Body of pancreas (tissue), 4 donors: ENCODE data around the gene CHRNA5. TPM values are rescaled to one million over a fixed set of nuclear protein-coding genes. Genes with fewer than 3 reads are reported as not detected.
"Not testable (repeated sequence)": the region's sequence is repeated elsewhere in the genome, so short reads cannot be mapped to it uniquely, and the experiment has no call there.

Experiments used
- ATAC-seq: fragments of 150-250 bp; one replicate; pipeline ENCODE4 v1.9.1; 2016
- DNase-seq, 4 donors: peaks; one replicate each; pipeline ENCODE4 v3.0.0-alpha.2; 2019
- H3K27ac ChIP-seq, 4 donors: fragments of 200-600 bp; sonication (generic); 1 replicate in 3 of 4; 2 replicates in 1 of 4; pipeline versions ENCODE4 v1.5.1 to v1.6.1; 2016 to 2019; ENCODE audit warnings: mild to moderate bottlenecking in 1 of 4, mixed read lengths in 1 of 4, moderate library complexity in 1 of 4
- H3K27me3 ChIP-seq, 2 donors: fragments of 200-600 bp; sonication (generic); one replicate each; pipeline ENCODE4 v1.6.0; 2016; ENCODE audit warnings: mild to moderate bottlenecking in 1 of 2
- H3K36me3 ChIP-seq, 2 donors: fragments of 200-600 bp; sonication (generic); replicated peaks in 1 of 2; 2 replicates each; pipeline ENCODE4 v1.5.1; 2016; ENCODE audit warnings: low read depth in 2 of 2; ENCODE audit not compliant: insufficient read depth in 1 of 2
- H3K4me1 ChIP-seq: fragments of 200-600 bp; sonication (generic); one replicate; pipeline ENCODE4 v1.6.0; 2016
- H3K4me3 ChIP-seq, 2 donors: fragments of 200-600 bp; sonication (generic); 1 replicate in 1 of 2; 2 replicates in 1 of 2; pipeline ENCODE4 v1.5.1; 2016 to 2019
- H3K9me3 ChIP-seq, 3 donors: fragments of 200-600 bp; sonication (generic); 1 replicate in 2 of 3; 2 replicates in 1 of 3; pipeline ENCODE4 v1.5.1; 2016
- POLR2A ChIP-seq, 3 donors: fragments of 450-650 bp; IDR thresholded peaks; one replicate each; pipeline ENCODE4 v1.6.1; 2016; ENCODE audit warnings: antibody characterized with exemption in 3 of 3, mild to moderate bottlenecking in 2 of 3
- WGBS, 2 donors: methylation state at CpG; one replicate each; pipeline ENCODE4 v1.1.5; 2017; 5-methylcytosine and 5-hydroxymethylcytosine counted together
- intact Hi-C: fragments of 100-400 bp; cut with DNase I; formaldehyde crosslinking; loops from one replicate; pipeline ENCODE4 v1.15.1; 2023
- total RNA-seq, 2 donors: library from RNA; depleted of rRNA; stranded (reverse); fragments of >200 nt; gene quantifications; one replicate each; pipeline ENCODE4 v1.1.0, GENCODE V29; 2016
- TF ChIP-seq, protein P1 (sequence below), 7 experiments: fragments of 450-650 bp in 4 of 7; fragments of 200-600 bp in 3 of 7; sonication (generic) in 3 of 7; IDR thresholded peaks; one replicate each; pipeline ENCODE4 v1.5.1; 2016 to 2019; ENCODE audit warnings: antibody characterized with exemption in 7 of 7

CHRNA5 gene
- total RNA-seq, 2 donors from 2014 or later = 1.6 TPM; not detected in 1

DNA sequence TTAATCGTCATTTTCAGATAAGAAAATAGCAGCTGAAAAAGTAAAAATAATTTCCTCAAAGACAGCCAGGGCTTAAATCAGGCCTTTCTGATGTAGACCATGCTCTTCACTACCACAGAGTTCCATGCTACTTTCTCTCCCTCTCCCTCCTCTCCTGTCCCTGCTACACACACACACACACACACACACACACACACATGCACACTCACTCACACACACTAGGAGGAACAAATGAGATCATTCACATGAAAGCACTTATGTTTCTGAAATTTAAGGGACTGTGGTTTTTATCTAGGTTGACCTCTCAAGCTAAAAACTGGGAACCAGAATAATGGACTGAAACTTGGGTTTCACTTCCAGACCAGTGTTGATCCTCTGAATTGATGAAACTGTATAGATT is 29.2 kb upstream of the CHRNA5 start:
- H3K27ac ChIP-seq = no peak overlapping the region
- intact Hi-C loops = no loop called here
- WGBS, 2 donors = 66 to 75% methylated on average over 1 of the region's 1 CpG
- no peaks in the 10 kb centered on the region for H3K4me1 ChIP-seq
- H3K4me3 ChIP-seq = no peak overlapping the region
- no peaks in the 10 kb centered on the region for H3K9me3 ChIP-seq
- TF ChIP-seq POLR2A (IDR thresholded peaks at IDR 0.05) = no peak
- TF ChIP-seq, protein P1, sequence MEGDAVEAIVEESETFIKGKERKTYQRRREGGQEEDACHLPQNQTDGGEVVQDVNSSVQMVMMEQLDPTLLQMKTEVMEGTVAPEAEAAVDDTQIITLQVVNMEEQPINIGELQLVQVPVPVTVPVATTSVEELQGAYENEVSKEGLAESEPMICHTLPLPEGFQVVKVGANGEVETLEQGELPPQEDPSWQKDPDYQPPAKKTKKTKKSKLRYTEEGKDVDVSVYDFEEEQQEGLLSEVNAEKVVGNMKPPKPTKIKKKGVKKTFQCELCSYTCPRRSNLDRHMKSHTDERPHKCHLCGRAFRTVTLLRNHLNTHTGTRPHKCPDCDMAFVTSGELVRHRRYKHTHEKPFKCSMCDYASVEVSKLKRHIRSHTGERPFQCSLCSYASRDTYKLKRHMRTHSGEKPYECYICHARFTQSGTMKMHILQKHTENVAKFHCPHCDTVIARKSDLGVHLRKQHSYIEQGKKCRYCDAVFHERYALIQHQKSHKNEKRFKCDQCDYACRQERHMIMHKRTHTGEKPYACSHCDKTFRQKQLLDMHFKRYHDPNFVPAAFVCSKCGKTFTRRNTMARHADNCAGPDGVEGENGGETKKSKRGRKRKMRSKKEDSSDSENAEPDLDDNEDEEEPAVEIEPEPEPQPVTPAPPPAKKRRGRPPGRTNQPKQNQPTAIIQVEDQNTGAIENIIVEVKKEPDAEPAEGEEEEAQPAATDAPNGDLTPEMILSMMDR (IDR thresholded peaks at IDR 0.05) = no peak
- no peaks in the 10 kb centered on the region for H3K36me3 ChIP-seq
- no peaks in the 10 kb centered on the region for H3K27me3 ChIP-seq
- no peak for DNase-seq
- ATAC-seq = no peak

DNA sequence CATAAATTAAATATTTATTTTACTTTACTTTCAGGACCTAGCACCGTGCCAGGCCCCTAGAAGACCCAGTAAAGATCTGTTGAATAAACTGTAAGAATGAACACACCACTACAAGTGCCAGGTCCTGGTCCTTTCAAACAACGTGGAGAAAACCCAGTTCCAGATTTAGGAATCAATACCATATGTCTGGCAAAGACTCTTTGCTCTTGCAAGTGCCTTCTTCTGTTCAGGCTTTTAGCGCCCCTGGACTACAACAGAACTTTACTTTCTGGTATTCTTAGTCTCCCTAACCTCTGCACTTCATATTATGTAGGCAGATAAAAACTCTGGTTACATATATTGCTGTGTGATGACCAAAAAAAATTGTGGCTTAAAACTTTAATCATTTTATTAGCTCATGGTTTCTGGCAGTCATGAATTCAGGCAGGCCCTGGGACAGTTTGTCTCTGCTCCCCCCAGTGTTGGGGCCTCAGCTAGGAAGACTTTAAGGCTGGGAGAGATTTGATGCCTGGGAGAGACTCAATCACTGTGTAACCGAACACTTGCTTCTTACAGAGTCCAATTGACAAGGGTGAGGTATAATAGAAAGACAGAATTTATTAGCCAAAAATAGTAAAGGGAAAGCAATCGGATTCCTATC is 27.9 kb upstream of the CHRNA5 start:
- WGBS, 2 donors = 73 to 76% methylated on average over 5 of the region's 5 CpGs
- Histone ChIP-seq H3K9me3 (no peaks in the 10 kb centered on the region), H3K4me1 (peaks cover 10% of the 10 kb centered on the region), H3K27me3 (no peaks in the 10 kb centered on the region), H3K27ac (no peak overlapping the region), H3K4me3 (no peak overlapping the region), H3K36me3 (no peaks in the 10 kb centered on the region)
- no peak for DNase-seq
- intact Hi-C loops = no loop called here
- ATAC-seq = no peak
- no peak for TF ChIP-seq POLR2A (IDR thresholded peaks at IDR 0.05)
- TF ChIP-seq, protein P1 (IDR thresholded peaks at IDR 0.05) = no peak

DNA sequence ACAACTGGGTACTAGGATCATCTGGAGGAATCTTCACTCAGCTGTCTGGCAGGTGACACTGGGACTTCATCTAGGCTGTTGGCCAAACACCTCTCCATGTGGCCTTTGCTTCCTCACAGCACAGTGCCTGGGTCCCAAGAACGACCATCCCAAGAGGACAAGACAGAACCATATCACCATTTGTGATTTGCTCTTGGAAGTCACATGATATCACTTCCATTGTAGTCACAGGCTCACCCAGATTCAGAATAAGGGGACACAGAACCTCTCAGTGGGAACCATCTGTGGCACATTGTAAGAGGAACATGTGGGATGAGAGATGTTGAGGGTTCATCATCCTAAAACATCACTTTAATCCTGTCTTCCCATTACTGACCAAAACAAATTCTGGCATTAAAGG is 27.0 kb upstream of the CHRNA5 start:
- ATAC-seq (no peak), DNase-seq (no peak)
- Histone ChIP-seq H3K4me3 (no peak overlapping the region), H3K27ac (no peak overlapping the region), H3K27me3 (no peaks in the 10 kb centered on the region), H3K36me3 (no peaks in the 10 kb centered on the region), H3K4me1 (peaks cover 10% of the 10 kb centered on the region), H3K9me3 (no peaks in the 10 kb centered on the region)
- WGBS, 2 donors = 71 to 79% methylated on average over 1 of the region's 1 CpG
- intact Hi-C loops = no loop called here
- TF ChIP-seq, protein P1 (IDR thresholded peaks at IDR 0.05) = no peak
- TF ChIP-seq POLR2A (IDR thresholded peaks at IDR 0.05) = no peak

DNA sequence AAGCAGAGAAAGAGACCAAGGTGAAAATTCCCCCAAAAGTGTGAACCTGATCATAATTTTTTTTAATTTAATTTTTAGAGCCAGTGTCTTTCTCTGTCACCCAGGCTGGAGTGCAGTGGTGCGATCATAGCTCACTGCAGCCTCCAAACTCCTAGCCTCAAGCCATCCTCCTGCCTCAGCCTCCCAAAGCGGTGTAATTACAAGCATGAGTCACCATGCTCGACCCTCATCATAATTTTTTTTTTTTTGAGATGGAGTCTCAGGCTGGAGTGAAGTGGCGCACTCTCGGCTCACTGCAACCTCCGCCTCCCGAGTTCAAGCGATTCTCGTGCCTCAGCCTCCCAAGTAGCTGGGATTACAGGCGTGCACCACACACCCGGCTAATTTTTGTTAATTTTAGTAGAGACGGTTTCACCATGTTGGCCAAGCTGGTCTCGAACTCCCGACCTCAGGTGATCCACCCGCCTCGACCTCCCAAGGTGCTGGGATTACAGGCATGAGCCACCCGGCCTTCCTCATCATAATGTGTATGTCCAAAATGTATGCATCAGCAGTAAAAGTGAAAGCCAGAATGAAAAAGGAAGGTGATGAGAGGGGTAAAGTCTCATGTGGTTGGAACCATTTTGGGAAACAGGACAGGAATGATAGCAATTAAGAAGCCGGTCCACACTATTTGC is 25.7 kb upstream of the CHRNA5 start:
- H3K27me3 ChIP-seq, intact Hi-C loops, H3K9me3 ChIP-seq, ATAC-seq, H3K36me3 ChIP-seq: not testable (repeated sequence)
- DNase-seq = peak in 2 of 4 donors; percentile 10 to 14
- H3K4me1 ChIP-seq = peaks cover 10% of the 10 kb centered on the region
- H3K27ac ChIP-seq = peak overlapping the region; percentile 81 to 97 (median 90)
- peak overlapping the region; percentile 68 to 97 for H3K4me3 ChIP-seq
- 67 to 71% methylated on average over 12 to 18 of the region's 18 CpGs for WGBS, 2 donors

DNA sequence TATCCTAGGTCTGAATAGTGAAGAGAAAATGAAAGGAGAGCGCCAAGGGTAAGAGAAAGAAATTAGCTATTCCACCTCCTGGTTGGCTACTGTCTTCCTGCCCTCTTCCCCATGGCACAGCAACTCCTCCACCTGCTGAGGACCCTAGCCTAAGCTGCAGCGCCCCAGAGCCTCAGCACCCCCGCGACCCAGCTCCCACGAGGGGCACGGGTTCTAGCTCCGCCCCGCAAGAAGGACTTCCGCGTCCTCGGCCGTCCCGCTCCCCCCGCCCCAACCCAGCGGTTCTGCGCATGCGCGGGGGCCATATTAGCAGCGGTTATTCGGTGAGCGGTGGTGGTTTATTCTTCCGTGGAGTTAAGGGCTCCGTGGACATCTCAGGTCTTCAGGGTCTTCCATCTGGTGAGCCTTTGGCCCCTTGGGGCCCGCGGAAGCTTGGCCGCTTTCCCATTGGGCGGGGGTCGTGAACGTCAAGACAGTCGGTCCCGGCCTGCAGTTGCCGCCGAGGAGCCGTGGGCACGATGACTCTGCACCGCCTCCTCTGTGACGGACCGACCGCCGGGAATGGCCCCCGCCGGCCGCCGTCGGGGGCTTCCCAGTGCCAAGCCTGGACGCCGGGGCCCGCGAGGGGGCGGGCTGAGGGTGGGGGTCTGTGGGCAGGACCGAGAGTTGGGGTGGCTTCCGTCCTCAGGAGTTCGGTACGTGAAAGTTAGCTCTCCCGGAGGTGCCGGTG is 25.0 kb upstream of the CHRNA5 start, which contains the start of gene PSMA4:
TSS of gene PSMA4 (plus strand) at position 304 of the 730 bp plus-strand sequence. CDS start 1,484 bp downstream, outside the sequence.
- peak within 1 kb of the TSS; percentile 68 to 97 for H3K4me3 ChIP-seq
- peak within 1 kb of the TSS; percentile 81 to 97 (median 90) for H3K27ac ChIP-seq
- H3K36me3 ChIP-seq = no peaks in the 10 kb centered on the region
- H3K4me1 ChIP-seq = peaks cover 13% of the 10 kb centered on the region
- TF ChIP-seq, protein P1 (IDR thresholded peaks at IDR 0.05) = peak in 3 of 7 experiments; percentile 8 to 17 (median 12)
- peak; percentile 34 to 84 (median 83) for TF ChIP-seq POLR2A (IDR thresholded peaks at IDR 0.05)
- intact Hi-C loops = no loop called here
- H3K27me3 ChIP-seq = no peaks in the 10 kb centered on the region
- H3K9me3 ChIP-seq = no peaks in the 10 kb centered on the region
- ATAC-seq (peak; percentile 90), DNase-seq (peak; percentile 88 to 93 (median 89))
- WGBS, 2 donors = 0 to 2% methylated on average over 9 to 56 of the region's 56 CpGs
